ENCODE data around the gene ICAM5. TPM values are rescaled to one million over a fixed set of nuclear protein-coding genes. Genes with fewer than 3 reads are reported as not detected.
"Not testable (repeated sequence)": the region's sequence is repeated elsewhere in the genome, so short reads cannot be mapped to it uniquely, and the experiment has no call there.

ICAM5 gene
- total RNA-seq, 1 experiment from 2014 or later, result 8.0 TPM

DNA sequence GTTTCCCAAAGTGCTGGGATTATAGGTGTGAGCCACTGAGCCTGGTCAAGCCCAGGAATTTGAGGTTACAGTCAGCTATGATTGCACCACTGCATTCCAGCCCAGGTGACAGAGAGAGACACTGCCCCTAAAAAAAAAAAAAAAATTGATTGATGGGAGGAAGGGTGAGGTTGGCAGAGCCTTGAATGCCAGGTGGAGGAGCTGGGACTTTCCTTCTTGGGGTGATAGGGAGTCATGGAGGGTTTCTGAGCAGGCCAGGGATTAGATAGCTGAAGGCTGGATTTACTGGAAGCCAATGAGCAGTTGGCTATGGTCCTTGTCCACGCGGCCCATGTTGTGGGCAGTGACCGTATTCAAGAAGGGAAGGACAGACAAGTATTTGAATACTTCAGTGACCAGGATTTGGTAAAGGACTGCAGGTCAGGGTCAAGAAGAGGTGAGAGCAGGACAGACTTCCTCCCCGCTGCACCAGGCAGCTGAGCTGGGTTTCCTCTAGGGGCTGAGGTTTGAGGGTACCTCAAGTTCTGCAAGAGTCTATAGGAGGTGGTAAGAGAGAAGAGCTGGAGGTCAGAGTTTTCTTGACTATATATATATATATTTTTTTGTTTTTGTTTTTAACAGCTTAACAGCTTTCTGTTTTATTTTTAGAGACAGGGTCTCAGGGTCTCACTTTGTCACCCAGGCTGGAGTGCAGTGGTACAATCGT lies 9.9 kb upstream of the ICAM5 start:
- POLR2A ChIA-PET, result no interaction called here

DNA sequence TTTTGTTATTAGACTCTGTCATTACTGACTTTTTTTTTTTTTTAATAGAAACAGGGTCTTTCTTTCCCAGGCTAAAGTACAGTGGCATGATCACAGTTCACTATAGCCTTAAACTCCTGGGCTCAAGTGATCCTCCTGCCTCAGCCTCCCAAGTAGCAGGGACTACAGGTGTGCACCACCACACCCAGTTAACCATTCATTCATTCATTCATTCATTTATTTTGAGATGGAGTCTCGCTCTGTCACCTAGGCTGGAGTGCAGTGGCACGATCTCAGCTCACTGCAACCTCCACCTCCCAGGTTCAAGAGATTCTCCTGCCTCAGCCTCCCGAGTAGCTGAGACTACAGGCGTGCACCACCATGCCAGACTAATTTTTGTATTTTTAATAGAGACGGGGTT lies 7.7 kb upstream of the ICAM5 start:
- POLR2A ChIA-PET; DNase-seq (ENCODE audit: low spot score); H3K27ac Mint-ChIP-seq; H3K4me3 Mint-ChIP-seq; H3K36me3 Mint-ChIP-seq; H3K4me1 Mint-ChIP-seq; H3K9me3 Mint-ChIP-seq; ATAC-seq: not testable (repeated sequence)
- peaks cover 15% of the 10 kb centered on the region for H3K27me3 Mint-ChIP-seq (ENCODE audit: low read depth)
- CTCF ChIA-PET, result interaction anchor here (4.4 kb wide), 1 partner anchor 12 kb away, joined by 29 read pairs; the partner anchor contains the start of gene ICAM1

More for the DNA sequence above, 9.9 kb upstream of the ICAM5 start:
- H3K4me3 Mint-ChIP-seq, result no peak overlapping the region
- no peaks in the 10 kb centered on the region for H3K9me3 Mint-ChIP-seq
- no peak for ATAC-seq
- 0 out of 2 replicates have a peak overlapping the region, but pooled peaks have one; percentile 2 for H3K27ac Mint-ChIP-seq
- TF ChIP-seq, protein P1, sequence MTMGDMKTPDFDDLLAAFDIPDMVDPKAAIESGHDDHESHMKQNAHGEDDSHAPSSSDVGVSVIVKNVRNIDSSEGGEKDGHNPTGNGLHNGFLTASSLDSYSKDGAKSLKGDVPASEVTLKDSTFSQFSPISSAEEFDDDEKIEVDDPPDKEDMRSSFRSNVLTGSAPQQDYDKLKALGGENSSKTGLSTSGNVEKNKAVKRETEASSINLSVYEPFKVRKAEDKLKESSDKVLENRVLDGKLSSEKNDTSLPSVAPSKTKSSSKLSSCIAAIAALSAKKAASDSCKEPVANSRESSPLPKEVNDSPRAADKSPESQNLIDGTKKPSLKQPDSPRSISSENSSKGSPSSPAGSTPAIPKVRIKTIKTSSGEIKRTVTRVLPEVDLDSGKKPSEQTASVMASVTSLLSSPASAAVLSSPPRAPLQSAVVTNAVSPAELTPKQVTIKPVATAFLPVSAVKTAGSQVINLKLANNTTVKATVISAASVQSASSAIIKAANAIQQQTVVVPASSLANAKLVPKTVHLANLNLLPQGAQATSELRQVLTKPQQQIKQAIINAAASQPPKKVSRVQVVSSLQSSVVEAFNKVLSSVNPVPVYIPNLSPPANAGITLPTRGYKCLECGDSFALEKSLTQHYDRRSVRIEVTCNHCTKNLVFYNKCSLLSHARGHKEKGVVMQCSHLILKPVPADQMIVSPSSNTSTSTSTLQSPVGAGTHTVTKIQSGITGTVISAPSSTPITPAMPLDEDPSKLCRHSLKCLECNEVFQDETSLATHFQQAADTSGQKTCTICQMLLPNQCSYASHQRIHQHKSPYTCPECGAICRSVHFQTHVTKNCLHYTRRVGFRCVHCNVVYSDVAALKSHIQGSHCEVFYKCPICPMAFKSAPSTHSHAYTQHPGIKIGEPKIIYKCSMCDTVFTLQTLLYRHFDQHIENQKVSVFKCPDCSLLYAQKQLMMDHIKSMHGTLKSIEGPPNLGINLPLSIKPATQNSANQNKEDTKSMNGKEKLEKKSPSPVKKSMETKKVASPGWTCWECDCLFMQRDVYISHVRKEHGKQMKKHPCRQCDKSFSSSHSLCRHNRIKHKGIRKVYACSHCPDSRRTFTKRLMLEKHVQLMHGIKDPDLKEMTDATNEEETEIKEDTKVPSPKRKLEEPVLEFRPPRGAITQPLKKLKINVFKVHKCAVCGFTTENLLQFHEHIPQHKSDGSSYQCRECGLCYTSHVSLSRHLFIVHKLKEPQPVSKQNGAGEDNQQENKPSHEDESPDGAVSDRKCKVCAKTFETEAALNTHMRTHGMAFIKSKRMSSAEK (CRISPR knock-in tag; IDR thresholded peaks at IDR 0.05; ENCODE audit: borderline replicate concordance), result no peak
- no peak for TF ChIP-seq NFYB (CRISPR knock-in tag; conservative IDR thresholded peaks at IDR 0.05; ENCODE audit: low read depth)
- no peak for TF ChIP-seq RORB (CRISPR knock-in tag; IDR thresholded peaks at IDR 0.05)
- TF ChIP-seq, protein P2, sequence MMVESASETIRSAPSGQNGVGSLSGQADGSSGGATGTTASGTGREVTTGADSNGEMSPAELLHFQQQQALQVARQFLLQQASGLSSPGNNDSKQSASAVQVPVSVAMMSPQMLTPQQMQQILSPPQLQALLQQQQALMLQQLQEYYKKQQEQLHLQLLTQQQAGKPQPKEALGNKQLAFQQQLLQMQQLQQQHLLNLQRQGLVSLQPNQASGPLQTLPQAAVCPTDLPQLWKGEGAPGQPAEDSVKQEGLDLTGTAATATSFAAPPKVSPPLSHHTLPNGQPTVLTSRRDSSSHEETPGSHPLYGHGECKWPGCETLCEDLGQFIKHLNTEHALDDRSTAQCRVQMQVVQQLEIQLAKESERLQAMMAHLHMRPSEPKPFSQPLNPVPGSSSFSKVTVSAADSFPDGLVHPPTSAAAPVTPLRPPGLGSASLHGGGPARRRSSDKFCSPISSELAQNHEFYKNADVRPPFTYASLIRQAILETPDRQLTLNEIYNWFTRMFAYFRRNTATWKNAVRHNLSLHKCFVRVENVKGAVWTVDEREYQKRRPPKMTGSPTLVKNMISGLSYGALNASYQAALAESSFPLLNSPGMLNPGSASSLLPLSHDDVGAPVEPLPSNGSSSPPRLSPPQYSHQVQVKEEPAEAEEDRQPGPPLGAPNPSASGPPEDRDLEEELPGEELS (CRISPR knock-in tag; IDR thresholded peaks at IDR 0.05), result no peak
- TF ChIP-seq TEAD1 (CRISPR knock-in tag; IDR thresholded peaks at IDR 0.05), result no peak
- TF ChIP-seq FOXP1 (CRISPR knock-in tag; IDR thresholded peaks at IDR 0.05; ENCODE audit: borderline replicate concordance), result no peak
- TF ChIP-seq, protein P3, sequence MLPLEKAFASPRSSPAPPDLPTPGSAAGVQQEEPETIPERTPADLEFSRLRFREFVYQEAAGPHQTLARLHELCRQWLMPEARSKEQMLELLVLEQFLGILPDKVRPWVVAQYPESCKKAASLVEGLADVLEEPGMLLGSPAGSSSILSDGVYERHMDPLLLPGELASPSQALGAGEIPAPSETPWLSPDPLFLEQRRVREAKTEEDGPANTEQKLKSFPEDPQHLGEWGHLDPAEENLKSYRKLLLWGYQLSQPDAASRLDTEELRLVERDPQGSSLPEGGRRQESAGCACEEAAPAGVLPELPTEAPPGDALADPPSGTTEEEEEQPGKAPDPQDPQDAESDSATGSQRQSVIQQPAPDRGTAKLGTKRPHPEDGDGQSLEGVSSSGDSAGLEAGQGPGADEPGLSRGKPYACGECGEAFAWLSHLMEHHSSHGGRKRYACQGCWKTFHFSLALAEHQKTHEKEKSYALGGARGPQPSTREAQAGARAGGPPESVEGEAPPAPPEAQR (CRISPR knock-in tag; IDR thresholded peaks at IDR 0.05), result no peak
- TF ChIP-seq ESRRA (CRISPR knock-in tag; IDR thresholded peaks at IDR 0.05; ENCODE audit: borderline replicate concordance), result no peak
- TF ChIP-seq FOXK1 (CRISPR knock-in tag; IDR thresholded peaks at IDR 0.05), result no peak
- no peak for TF ChIP-seq RELA (CRISPR knock-in tag; IDR thresholded peaks at IDR 0.05; ENCODE audit: borderline replicate concordance)
- no peak for TF ChIP-seq MXD4 (CRISPR knock-in tag; IDR thresholded peaks at IDR 0.05; ENCODE audit: borderline replicate concordance)
- no peak for TF ChIP-seq ZBTB21 (CRISPR knock-in tag; IDR thresholded peaks at IDR 0.05; ENCODE audit: borderline replicate concordance)
- no peaks in the 10 kb centered on the region for H3K4me1 Mint-ChIP-seq
- no peak for DNase-seq (ENCODE audit: low spot score)
- CTCF ChIA-PET, result interaction anchor here (0.8 to 4.4 kb wide), 6 partner anchors 9 to 136 kb away, joined by 3 to 29 read pairs (median 10); partner anchors contain the start of genes ICAM1 and ICAM5
- H3K27me3 Mint-ChIP-seq (ENCODE audit: low read depth), result peaks cover 4% of the 10 kb centered on the region
- H3K36me3 Mint-ChIP-seq, result no peaks in the 10 kb centered on the region

All from WTC11 (cell line).